Subcutaneous adipose tissue (tissue), 4 donors: ENCODE data around the gene TNNT1. TPM values are rescaled to one million over a fixed set of nuclear protein-coding genes. Genes with fewer than 3 reads are reported as not detected.

ENCODE experiments used
- total RNA-seq, 4 donors: library from RNA; depleted of rRNA; stranded (reverse); fragments of >200 nt; gene quantifications; one replicate each; pipeline ENCODE4 v1.1.0, GENCODE V29; 2016
- TF ChIP-seq, protein P1 (sequence below): fragments of 450-650 bp; IDR thresholded peaks from one replicate; pipeline ENCODE4 v1.5.1; 2016; ENCODE audit warnings: low read depth, mild to moderate bottlenecking, control low read depth, antibody characterized with exemption, moderate library complexity

The TNNT1 gene
- total RNA-seq, 4 donors from 2014 or later = 17.5 TPM; not detected in 3

GRCh38 chr19:55165952-55166529 is 17.0 kb upstream of the TNNT1 start:
- TF ChIP-seq, protein P1, sequence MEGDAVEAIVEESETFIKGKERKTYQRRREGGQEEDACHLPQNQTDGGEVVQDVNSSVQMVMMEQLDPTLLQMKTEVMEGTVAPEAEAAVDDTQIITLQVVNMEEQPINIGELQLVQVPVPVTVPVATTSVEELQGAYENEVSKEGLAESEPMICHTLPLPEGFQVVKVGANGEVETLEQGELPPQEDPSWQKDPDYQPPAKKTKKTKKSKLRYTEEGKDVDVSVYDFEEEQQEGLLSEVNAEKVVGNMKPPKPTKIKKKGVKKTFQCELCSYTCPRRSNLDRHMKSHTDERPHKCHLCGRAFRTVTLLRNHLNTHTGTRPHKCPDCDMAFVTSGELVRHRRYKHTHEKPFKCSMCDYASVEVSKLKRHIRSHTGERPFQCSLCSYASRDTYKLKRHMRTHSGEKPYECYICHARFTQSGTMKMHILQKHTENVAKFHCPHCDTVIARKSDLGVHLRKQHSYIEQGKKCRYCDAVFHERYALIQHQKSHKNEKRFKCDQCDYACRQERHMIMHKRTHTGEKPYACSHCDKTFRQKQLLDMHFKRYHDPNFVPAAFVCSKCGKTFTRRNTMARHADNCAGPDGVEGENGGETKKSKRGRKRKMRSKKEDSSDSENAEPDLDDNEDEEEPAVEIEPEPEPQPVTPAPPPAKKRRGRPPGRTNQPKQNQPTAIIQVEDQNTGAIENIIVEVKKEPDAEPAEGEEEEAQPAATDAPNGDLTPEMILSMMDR = no peak

- TF ChIP-seq, protein P1 = no peak
These were observed 12.7 kb upstream of the TNNT1 start for GRCh38 chr19:55161571-55162322.

GRCh38 chr19:55160986-55161365 is 12.0 kb upstream of the TNNT1 start:
- TF ChIP-seq, protein P1 = no peak

DNA sequence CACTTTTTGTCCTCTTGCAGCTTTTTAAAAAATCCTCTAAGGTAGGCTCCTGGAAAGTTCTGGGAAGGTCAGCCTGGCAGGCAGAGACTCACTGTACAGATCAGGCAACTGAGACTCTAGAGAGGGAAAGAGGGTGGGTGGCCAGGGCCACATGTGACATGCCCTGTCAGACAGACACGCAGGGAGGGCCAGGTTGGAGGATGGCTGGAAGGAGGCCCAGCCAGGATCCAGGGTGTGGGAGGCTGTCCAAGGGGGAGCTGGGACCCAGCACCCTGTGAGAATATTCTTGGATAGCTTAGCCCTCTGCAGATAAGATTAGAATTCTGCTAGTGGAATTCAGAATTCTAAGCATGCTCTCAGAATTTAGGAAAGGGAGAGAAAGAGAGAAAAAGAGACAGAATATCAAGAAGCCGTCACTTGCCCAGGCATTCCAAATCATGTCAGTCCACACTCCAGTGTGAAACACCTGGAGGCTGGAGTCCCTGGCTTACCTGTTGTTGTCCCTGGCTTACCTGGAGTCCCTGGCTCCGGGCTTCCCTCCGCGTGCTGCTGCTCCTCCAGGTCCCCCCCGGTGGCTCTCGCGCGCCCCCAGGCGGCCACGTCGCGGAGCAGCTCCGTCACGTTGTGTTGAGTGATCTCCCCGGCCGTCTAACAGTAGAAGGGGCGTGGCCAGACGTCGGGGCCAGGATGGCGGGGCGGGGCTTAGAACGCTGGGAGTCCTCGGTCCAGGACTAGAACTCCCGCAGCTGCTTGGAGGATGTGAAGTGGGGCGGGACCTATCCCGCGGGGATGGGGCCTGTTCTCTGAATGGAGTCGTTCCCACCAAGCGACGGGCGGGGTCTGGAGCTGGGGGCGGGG is 11.4 kb upstream of the TNNT1 start:
- TF ChIP-seq, protein P1 = no peak

- TF ChIP-seq, protein P1 = no peak
These were observed 10.1 kb upstream of the TNNT1 start for GRCh38 chr19:55158848-55159749.

GRCh38 chr19:55158423-55158822 is 9.4 kb upstream of the TNNT1 start:
- TF ChIP-seq, protein P1 = no peak
